ENCODE measurements around the gene ST6GALNAC3.
"Not testable (repeated sequence)": the region's sequence is repeated elsewhere in the genome, so short reads cannot be mapped to it uniquely, and the experiment has no call there.

ST6GALNAC3 gene

GRCh38 chr1:76190749-76191424 lies 116.3 kb downstream of the ST6GALNAC3 start:
- DNase-seq (ENCODE audit: low spot score) = no peak

DNA sequence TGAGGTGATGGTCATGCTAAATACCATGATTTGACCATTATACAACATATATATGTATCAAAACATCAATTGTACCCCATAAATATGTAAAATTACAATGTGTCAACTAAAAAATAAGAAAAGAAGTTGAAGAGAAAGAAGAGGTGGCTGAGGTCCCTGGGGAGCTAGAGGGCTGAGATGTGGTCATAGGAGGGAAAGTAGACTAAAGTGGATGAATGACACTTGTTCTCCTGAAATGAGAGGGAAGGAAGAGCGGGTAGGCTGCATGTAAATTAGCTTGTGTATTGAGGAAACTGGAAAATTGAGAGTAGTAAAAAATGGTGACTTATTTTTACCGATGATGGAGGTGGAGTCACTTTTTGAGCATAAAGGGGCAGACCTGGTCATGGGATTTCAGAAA lies 117.0 kb downstream of the ST6GALNAC3 start:
- DNase-seq (ENCODE audit: low spot score) = no peak

- no peak for DNase-seq (ENCODE audit: low spot score)
Observed at GRCh38 chr1:76198452-76198851, 123.9 kb downstream of the ST6GALNAC3 start.

GRCh38 chr1:76202670-76203069 lies 128.1 kb downstream of the ST6GALNAC3 start:
- DNase-seq (ENCODE audit: low spot score) = no peak

DNA sequence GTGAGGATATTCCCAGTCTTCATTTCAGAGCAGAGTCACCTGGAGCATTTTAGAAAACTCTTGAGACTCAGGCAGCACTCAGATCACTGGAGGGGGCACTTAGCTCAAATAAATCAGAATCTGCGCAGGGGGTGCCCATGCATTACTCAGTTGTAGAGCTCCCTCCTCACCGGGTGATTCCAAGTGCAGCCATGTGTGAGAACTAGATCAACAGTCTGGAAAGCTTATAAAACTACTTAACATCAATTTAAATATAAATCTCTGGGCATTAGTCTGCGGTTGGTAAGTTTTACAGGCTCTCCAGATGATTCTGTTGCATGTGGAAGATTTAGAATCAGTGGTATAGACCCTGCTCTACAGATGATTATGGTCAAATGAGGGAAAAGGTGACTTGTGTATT lies 128.6 kb downstream of the ST6GALNAC3 start:
- DNase-seq (ENCODE audit: low spot score) = no peak

- DNase-seq (ENCODE audit: low spot score) = no peak
Observed at GRCh38 chr1:76209238-76209637, 134.7 kb downstream of the ST6GALNAC3 start.

DNA sequence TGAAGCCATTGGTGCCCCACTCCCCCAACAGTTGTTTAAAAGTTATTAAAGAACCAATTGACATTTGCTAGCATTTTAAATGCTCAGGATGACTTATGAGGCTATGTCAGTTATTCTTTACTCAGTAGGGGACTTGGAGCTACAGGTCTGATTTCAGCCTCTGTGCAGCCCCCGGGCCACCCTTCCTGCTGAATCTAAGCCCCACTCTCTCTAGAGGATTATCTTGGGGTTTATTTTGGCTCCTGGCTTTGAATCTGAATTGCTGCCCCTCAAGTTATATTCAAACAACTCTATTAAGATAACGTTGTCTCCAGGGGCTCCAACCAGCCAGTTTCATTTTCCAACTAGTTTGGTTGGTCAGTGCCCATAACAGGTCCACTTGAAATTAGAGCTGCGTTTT lies 135.1 kb downstream of the ST6GALNAC3 start:
- DNase-seq (ENCODE audit: low spot score) = no peak

DNA sequence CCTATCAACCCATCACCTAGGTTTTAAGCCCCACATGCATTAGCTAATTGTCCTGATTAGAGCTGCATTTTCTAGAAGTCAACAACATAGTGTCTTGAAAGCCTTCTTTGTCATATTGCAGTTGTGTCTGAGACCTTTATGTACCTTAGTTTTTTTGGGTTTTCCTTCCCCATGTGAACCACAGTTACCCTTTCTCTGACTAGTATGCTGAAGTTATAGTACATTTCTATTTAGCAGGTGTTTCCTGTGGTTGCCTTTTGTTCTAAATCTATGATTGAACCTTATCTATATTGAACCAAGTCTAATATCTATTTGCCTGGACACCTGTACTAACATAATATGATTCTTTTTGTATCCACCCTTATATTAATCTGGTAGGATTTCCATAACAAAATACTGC lies 135.6 kb downstream of the ST6GALNAC3 start:
- DNase-seq (ENCODE audit: low spot score) = no peak

DNA sequence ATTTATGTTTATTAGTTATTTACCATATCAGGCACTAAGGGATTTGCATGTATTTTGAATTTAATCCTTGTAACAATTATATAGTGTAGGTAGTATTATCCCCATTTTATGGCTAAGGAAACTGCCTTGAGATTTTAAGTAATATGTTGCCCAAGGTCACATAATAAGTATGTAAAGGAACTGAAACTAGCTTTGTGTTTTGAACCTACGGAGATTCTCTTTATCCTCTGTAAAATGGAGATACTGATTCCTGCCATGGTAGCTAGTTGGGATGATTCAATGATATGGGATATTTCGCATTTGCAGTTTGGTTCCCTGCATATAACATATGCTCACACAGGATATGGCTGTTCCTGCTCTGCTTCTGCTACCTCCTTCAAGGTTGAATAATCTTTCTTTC lies 144.3 kb downstream of the ST6GALNAC3 start:
- DNase-seq (ENCODE audit: low spot score) = no peak

GRCh38 chr1:76219366-76219818 lies 144.8 kb downstream of the ST6GALNAC3 start:
- no peak for DNase-seq (ENCODE audit: low spot score)

DNA sequence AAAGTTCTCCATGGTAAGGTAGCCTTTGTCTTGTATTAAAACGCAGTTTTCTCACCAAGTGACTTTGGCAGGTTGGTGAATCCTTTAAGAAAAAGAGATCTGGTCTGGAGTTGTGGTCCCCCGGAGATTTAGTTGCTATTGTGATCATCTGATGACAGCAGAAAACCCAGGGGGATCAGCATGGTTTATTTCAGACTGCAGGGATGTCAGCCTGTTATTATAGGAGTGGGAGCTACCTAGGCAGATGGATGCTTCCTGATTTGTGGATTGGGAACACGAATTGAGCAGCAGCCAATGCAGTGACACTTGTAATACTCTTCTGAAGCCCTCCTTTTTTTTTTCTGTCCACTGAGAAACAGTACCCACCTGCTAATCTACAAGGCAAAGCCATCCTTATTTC lies 150.2 kb downstream of the ST6GALNAC3 start:
- no peak for DNase-seq (ENCODE audit: low spot score)

DNA sequence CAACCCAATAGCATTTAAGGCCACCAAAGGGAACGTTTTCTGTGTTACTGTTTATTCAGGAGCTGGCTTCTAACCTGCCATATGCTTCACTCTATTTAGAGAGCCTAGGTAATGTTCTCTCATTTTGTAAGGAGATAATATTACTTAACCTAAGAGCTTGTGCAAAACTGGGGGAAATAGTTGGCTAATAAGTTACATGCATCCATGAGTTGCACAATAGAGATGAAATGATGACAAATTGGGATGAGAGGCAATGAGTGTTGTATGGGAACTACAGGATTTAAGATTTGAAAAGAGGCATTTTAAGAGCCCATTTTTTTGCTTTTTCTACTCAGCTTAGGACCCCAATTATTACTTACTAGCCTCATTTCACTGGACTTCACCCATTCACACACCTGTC lies 151.0 kb downstream of the ST6GALNAC3 start:
- DNase-seq (ENCODE audit: low spot score) = no peak

DNA sequence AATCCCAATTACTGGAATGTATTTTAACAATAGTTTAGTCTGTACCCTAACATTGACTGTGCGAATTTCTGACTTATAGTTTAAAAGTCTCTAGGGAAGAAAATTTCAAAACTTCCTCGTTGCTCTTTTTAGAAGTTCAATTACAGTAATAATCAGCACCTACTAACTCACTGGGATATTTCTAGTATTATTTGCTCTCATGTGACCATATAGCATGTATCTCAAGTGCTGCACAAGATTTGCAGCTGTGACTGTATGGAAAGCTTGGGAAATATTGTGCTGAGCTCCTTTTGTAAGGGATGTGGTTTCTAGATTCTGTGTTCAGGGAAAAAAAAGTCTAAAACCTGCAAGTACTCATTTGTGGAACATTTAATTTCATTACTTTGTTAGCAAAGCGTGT lies 153.1 kb downstream of the ST6GALNAC3 start:
- no peak for DNase-seq (ENCODE audit: low spot score)

- no peak for DNase-seq (ENCODE audit: low spot score)
Observed at GRCh38 chr1:76229279-76230005, 154.9 kb downstream of the ST6GALNAC3 start.

DNA sequence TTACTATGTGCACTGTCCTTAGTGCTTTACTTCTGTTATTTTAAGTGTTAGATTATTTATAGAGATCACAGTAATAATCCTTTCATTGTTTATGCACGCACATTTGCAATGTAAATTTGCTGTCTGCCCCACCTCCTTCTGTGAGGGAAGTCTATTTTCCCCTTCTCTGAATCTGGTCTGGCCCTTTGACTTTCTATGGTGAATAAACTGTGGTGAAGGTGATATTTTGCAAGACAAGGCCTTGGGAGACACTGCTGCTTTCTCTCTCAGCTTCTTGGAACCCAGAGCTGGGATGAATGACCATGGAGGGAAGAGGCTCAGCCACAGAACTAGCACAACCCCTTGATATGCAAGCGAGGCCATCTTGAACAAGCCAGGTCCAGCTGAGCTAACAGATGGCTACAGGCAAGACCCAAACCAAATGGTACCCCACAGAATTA lies 156.3 kb downstream of the ST6GALNAC3 start:
- DNase-seq (ENCODE audit: low spot score) = no peak

DNA sequence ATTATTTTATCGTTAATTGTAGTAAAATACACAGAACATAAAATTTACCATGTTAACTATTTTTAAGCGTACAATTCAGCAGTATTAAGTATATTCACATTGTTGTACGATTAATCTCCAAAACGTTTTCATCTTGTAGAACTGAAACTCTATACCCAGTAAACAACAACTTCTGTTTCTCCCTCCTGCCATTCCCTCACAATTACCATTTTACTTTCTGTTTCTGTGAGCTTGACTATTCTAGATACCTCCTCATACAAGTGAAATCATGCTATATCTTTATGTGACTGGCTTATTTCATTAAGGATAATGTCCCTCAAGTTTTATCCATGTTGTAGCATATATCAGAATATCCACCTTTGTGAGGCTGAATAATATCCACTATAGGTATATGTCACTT lies 156.8 kb downstream of the ST6GALNAC3 start:
- DNase-seq (ENCODE audit: low spot score) = no peak

- DNase-seq (ENCODE audit: low spot score) = no peak
Observed at GRCh38 chr1:76232666-76233065, 158.1 kb downstream of the ST6GALNAC3 start.

GRCh38 chr1:76234061-76234460 lies 159.5 kb downstream of the ST6GALNAC3 start:
- no peak for DNase-seq (ENCODE audit: low spot score)

DNA sequence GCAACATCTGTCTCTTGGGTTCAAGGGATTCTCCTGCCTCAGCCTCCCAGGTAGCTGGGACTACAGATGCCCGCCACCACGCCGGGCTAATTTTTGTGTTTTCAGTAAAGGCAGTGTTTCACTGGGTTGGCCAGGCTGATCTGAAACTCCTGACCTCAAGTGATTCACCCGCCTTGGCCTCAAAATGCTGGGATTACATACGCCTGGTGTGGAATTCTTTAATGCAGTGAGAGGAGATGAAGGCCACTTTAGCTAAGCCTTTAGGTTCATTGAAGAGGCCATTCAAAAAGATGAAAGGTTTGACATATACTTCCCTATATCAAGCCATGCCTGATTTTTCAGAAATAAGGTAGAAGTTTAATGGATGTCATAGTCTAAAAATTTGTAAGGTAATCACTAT lies 162.7 kb downstream of the ST6GALNAC3 start:
- DNase-seq (ENCODE audit: low spot score) = no peak

DNA sequence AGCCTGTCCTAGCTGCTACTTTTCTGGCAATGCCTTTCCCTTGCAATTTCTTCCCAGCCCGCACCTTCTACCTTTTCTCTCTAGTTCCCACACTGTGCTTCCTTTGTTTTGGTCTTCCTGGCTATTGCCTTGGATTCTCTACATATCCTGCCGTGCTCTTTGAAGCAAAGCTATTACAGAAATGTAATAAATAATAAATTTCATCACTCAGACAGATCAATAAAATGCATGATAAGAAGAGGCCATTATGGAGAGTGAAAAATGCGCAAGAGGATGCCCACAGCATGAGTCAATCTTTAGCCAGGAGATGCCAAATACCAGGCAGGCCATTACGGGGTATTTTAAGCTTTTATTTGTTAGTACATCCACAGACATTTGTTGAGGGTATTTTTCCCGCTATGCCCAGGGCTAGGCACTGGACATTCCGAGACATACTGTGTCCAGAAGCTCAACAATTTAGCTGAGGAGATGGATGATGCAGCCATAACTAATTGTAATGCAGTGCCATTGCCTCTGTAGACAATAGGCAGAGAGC lies 163.6 kb downstream of the ST6GALNAC3 start:
- DNase-seq (ENCODE audit: low spot score) = no peak

GRCh38 chr1:76239470-76239918 lies 164.9 kb downstream of the ST6GALNAC3 start:
- DNase-seq (ENCODE audit: low spot score) = no peak

- no peak for DNase-seq (ENCODE audit: low spot score)
Observed at GRCh38 chr1:76240316-76240715, 165.8 kb downstream of the ST6GALNAC3 start.

DNA sequence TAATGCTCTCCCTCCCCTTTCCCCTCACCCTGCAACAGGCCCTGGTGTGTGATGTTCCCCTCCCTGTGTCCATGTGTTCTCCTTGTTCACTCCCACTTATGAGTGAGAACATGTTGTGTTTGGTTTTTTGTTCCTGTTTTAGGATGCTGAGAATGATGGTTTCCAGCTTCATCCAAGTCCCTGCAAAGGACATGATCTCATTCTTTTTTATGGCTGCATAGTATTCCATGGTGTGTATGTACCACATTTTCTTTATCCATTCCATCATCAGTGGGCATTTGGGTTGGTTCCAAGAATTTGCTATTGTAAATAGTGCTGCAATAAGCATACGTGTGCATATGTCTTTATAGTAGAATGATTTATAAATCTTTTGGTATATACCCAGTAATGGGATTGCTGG lies 168.0 kb downstream of the ST6GALNAC3 start:
- DNase-seq (ENCODE audit: low spot score) = not testable (repeated sequence)

All from left forelimb (tissue), 1 donor.